HT1080 (cell line): Measurements from ENCODE around the gene SHOC2. TPM values are rescaled to one million over a fixed set of nuclear protein-coding genes. Genes with fewer than 3 reads are reported as not detected.

Experiments used
- DNase-seq: peaks from one replicate; pipeline ENCODE4 v3.0.0-alpha.2; 2015; ENCODE audit warnings: low read depth
- total RNA-seq: library from RNA; depleted of rRNA; stranded (reverse); fragments of >200 nt; shearing (Covaris generic); gene quantifications from 2 replicates; pipeline ENCODE4 v1.2.3, GENCODE V29; 2014

The SHOC2 gene
- total RNA-seq, 1 experiment from 2014 or later, result 24.7 TPM

DNA sequence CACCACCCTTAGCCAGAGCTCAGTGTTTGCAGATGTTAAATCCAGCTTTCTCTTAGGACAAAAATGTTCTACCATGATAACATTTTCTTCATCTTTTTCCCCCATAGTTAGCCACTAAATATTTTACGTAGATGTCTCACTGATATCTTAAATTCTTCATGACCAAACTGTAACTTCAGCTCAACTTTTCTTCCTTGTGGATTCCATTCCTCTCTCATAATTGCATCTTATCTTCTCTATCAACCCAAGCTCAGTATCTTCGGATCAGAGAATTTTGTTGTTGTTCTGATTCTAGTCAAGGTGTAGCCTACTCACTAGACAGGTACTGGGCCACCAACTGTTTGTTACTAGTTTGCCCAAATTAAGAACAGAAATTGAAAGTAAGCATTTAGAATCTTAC is 60.2 kb downstream of the SHOC2 start:
- DNase-seq, result no peak

GRCh38 chr10:110980807-110981206 is 61.4 kb downstream of the SHOC2 start:
- DNase-seq, result no peak

GRCh38 chr10:110983466-110983865 is 64.1 kb downstream of the SHOC2 start:
- DNase-seq, result no peak

GRCh38 chr10:110985497-110986275 is 66.3 kb downstream of the SHOC2 start:
- no peak for DNase-seq

GRCh38 chr10:110989016-110989415 is 69.6 kb downstream of the SHOC2 start:
- DNase-seq, result no peak

DNA sequence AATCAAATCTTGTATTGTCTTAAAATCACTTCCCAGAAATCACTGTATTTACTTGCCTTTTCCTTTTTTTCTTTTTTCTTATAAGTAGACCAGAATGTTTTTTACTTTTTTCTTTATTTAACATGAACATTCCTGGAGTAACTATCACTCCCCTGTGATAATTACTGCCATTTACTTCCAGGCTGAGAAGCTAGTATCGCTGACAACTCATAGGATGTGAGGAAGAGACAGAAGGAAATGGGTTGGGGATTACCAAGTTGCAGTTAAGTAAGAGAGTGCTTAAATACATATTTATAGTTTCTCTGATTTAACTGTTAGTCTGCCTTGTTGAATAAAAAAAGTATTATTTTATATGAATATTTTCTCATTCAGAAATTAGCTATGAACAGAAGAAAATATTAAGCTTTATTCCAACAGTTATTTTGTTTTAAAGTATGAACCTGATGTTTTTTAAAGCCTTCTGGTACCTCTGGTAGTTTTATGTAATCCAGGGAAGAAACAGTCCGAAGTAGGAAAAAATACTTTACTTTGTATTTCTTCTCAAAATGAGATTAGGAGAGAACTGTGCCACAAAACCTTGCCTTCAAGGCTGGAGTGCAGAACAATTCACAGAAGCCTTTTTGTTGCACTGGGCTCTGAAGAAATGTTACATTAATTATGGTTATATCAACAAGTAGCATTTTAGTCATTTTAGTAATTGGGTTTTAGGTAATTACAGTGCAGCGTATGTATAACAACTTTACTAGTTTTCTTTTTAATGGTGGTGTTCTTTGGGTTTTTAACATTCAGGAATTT is 72.8 kb downstream of the SHOC2 start:
- DNase-seq, result no peak

DNA sequence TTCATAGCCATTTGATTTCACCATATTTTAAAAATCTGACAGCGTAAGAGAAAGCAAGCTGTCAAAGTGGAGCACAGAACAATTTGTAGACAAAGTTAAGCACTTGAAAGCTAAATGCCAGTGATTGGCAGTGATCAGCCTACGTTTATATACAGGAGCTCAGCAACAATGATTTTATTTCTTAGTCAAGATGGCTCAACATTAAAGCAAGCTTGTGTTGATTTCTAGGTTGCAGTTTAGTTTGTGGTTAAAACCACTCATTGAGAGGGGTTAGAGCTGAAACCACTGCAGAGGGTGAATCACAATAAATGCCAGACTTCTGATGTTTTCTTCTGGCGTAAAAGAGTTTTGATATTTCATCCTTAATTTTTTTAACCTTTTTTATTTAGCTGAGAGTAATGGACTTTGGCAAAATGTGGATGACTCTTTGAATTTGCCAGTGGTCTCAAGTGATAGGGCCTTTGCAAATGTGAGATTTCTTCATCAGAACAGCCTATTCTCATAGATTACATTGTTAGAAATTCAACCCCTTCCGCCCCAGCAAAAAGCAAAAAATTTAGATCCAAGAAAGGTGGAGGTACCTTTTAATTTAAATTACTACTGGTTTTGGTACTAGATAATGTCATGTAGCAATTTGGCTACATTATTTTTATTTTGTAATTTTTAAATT is 73.8 kb downstream of the SHOC2 start:
- DNase-seq, result peak; percentile 79

- no peak for DNase-seq
Observed at GRCh38 chr10:110994406-110995086, 75.1 kb downstream of the SHOC2 start.

GRCh38 chr10:110995301-110995700 is 75.9 kb downstream of the SHOC2 start:
- no peak for DNase-seq

- DNase-seq, result no peak
Observed at GRCh38 chr10:110996256-110996655, 76.9 kb downstream of the SHOC2 start.

DNA sequence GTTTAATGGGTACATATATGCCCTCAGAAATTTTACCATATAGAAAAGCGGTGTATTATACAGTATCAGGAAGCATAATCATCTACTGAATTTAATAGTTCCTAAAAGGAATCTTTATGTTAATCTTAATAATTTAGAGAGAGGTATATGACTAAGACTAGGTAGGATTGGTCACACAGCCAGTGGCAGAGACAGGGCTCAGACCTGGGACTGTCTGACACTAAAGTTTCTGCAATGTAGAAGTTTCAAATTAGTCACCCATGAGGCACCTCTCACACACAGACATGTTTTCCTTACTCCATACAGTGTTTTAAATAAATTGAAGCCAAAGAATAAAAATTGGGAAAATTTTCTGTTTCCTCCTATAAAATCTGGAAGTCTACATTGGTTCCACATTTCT is 84.6 kb downstream of the SHOC2 start:
- DNase-seq, result no peak

GRCh38 chr10:111007486-111007885 is 88.1 kb downstream of the SHOC2 start:
- DNase-seq, result no peak

DNA sequence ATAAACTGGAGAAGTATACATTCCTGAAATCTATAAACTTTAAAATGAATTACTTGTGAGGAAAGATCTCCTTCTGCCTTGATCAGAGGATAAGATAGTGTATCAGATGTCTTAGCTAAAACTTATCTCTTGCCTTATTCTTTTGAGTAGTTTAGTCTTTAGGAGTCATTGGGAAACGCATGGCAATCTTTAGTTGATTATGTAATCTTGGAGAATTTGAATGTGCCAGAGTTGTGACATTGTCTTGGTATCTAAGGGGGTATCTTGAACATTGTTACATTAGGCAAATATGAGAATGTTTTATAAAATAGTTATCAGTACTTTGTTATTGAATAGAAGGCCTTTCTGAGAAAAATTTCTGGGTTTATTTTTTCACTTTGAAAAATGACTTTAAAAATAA is 95.8 kb downstream of the SHOC2 start:
- no peak for DNase-seq

GRCh38 chr10:111017098-111017497 is 97.7 kb downstream of the SHOC2 start:
- DNase-seq, result no peak

GRCh38 chr10:111018021-111018420 is 98.6 kb downstream of the SHOC2 start:
- DNase-seq, result no peak

GRCh38 chr10:111023060-111023459 is 103.7 kb downstream of the SHOC2 start:
- DNase-seq, result no peak

DNA sequence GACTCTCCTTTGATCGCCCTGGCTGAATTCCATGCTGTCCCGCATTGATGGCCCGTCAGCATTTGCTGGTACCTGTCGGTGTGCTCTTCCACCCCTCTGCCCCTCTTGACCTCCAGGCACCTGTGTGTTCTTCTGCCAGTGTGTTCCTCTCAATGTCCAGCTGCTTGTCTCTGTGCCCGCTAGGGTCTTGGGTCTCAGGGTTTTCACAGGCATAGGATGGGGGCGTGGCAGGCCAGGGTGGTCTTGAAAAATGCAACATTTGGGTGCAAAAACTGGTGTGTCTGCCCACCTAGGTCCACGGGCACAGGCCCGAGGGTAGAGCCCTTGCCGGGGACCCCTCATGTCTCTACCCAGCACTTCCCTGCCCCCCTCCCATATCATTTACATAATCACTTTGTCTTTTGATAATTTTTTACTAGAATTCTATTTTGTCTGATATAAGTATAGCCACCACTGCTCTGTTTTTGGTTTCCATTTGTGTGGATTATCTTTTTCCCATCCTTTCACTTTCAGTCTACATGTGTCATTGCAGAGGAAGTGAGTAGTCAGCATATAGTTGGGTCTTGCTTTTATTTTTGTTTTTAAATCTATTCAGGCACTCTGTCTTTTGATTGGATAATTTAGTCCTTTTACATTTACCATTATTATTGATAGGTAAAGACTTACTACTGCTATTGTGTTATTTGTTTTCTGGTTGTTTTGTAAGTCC is 110.8 kb downstream of the SHOC2 start:
- DNase-seq, result no peak

GRCh38 chr10:111034598-111035310 is 115.3 kb downstream of the SHOC2 start:
- peak; percentile 21 for DNase-seq

DNA sequence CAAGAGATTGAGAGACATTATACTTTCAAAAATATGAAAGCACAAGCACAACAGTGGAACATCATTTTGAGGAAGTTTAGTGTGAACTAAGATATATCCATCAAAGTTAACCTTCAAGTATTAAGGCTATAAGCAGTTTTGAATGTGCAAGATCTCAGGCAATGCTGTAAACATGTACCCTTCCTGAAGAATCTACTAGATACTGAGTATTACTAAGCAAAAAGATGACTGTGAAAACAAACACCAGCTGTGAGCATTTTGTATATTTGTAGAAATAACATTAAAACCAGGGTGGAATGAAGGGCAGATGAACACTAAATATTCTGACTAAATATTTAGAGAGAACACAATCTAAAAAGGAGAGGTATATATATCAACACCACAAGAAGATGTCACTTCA is 116.1 kb downstream of the SHOC2 start:
- DNase-seq, result no peak

- no peak for DNase-seq
Observed at GRCh38 chr10:111037858-111038257, 118.5 kb downstream of the SHOC2 start.
